Measurements from ENCODE around the gene GAPVD1.

DNA sequence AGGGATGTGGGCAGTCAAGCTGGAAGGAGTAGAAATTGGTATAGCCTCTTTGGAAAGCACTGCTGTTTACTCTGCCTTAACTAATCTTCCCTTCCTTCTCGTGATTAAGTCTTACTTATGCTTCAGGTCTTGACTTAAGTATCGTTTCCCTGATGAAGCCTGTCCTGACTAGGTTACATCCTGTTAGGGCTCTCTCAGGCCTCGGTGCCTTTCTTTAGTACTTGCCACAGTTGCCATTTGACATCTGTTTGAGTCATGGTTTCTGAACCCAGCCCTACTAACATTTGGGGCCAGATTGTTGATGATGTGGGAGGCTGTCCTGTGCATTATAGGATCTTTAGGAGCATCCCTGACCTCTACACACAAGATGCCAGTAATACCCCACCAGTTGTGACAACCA is 94.4 kb downstream of the GAPVD1 start:
- TF ChIP-seq POLR2A (IDR thresholded peaks at IDR 0.05): no peak
- TF ChIP-seq, protein P1, sequence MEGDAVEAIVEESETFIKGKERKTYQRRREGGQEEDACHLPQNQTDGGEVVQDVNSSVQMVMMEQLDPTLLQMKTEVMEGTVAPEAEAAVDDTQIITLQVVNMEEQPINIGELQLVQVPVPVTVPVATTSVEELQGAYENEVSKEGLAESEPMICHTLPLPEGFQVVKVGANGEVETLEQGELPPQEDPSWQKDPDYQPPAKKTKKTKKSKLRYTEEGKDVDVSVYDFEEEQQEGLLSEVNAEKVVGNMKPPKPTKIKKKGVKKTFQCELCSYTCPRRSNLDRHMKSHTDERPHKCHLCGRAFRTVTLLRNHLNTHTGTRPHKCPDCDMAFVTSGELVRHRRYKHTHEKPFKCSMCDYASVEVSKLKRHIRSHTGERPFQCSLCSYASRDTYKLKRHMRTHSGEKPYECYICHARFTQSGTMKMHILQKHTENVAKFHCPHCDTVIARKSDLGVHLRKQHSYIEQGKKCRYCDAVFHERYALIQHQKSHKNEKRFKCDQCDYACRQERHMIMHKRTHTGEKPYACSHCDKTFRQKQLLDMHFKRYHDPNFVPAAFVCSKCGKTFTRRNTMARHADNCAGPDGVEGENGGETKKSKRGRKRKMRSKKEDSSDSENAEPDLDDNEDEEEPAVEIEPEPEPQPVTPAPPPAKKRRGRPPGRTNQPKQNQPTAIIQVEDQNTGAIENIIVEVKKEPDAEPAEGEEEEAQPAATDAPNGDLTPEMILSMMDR (IDR thresholded peaks at IDR 0.05): no peak
